LNCaP clone FGC (cell line): ENCODE data around the gene ME1.
"Not testable (repeated sequence)": the region's sequence is repeated elsewhere in the genome, so short reads cannot be mapped to it uniquely, and the experiment has no call there.

ENCODE experiments used
- DNase-seq: peaks from one replicate; pipeline ENCODE4 v3.0.0-alpha.2; 2011; ENCODE audit warnings: low read depth
- H3K4me3 ChIP-seq: 2 replicates; pipeline ENCODE4 v1.5.1; 2011; ENCODE audit warnings: mild to moderate bottlenecking, low read depth, low read length, control low read depth
- CTCF ChIP-seq: IDR thresholded peaks from 2 replicates; pipeline ENCODE4 v1.5.1; 2012; ENCODE audit warnings: mild to moderate bottlenecking; ENCODE audit not compliant: control insufficient read depth, insufficient read depth; ENCODE audit errors: extremely low read depth

Gene ME1

DNA sequence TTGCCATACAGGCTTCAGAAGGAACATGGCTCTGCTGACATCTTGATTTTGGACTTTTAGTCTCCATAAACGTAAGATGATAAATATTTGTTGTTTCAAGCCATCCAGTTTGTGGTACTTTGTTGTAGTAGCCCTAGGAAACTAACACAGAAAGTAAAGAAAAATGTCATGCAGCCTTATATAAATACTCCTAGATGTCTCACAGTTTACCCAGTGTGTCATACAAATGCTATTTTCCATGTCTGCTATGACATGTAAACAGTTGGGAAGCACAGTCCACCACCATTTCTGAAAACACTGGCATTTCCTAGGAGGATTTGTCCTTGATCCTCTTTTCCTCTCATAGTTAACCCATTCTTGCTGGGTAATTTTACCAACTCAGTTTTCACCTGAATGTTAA lies 30.6 kb upstream of the ME1 start:
- no peak overlapping the region for H3K4me3 ChIP-seq
- no peak for DNase-seq
- no peak for TF ChIP-seq CTCF

- no peak for TF ChIP-seq CTCF
- no peak for DNase-seq
- no peak overlapping the region for H3K4me3 ChIP-seq
Measured at GRCh38 chr6:83459663-83460062, 28.8 kb upstream of the ME1 start.

DNA sequence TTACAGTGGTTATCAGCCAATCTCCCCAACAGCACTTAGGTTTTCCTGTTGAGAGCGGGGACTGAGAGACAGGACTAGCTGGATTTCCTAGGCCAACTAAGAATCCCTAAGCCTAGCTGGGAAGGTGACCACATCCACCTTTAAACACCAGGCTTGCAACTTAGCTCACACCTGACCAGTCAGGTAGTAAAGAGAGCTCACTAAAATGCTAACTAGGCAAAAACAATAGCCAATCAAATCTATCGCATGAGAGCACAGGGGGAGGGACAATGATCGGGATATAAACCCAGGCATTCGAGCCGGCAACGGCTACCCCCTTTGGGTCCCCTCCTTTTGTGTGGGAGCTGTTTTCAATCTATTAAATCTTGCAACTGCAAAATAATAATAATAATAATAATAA lies 19.2 kb upstream of the ME1 start:
- not testable (repeated sequence) for H3K4me3 ChIP-seq, DNase-seq

- not testable (repeated sequence) for H3K4me3 ChIP-seq, DNase-seq
Measured at GRCh38 chr6:83444086-83444699, 13.3 kb upstream of the ME1 start.

DNA sequence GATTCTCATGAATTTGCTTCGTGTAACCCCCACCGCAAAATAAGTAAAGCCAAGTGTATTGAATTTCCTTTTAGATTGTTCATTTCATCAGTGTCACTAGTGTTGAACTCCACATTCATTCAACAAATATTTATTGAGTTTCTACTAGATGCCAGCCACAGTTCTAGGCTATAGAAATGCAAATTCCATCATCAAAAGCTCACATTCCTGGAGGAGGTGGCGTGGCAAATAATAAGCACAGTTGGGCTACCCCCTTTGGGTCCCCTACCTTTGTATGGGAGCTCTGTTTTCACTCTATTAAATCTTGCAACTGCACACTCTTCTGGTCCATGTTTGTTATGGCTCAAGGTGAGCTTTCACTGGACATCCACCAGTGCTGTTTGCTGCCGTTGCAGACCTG lies 12.7 kb upstream of the ME1 start:
- no peak for TF ChIP-seq CTCF
- DNase-seq, result no peak
- H3K4me3 ChIP-seq, result no peak overlapping the region

- H3K4me3 ChIP-seq, result no peak overlapping the region
- no peak for TF ChIP-seq CTCF
- no peak for DNase-seq
Measured at GRCh38 chr6:83442752-83443151, 11.9 kb upstream of the ME1 start.

DNA sequence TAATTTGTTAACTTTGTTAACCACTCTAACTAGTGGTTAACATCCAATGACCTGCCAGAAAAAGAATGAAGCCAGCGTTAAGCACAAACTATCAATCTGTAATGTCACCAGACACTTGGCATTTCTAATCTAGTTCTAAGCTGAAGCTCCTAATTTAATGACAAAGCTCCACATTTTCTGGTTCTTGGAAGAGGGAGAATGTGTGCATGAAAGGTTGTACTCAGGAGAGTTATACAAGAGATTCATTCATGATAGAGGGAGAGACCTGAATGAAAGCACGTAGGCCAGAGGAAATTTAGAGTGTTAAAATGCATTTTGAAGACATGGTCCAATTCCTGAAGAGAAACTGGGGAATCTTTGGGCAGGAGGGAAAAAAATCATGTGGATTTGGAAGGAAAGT lies 8.3 kb upstream of the ME1 start:
- no peak for TF ChIP-seq CTCF
- DNase-seq, result no peak
- H3K4me3 ChIP-seq, result no peak overlapping the region

DNA sequence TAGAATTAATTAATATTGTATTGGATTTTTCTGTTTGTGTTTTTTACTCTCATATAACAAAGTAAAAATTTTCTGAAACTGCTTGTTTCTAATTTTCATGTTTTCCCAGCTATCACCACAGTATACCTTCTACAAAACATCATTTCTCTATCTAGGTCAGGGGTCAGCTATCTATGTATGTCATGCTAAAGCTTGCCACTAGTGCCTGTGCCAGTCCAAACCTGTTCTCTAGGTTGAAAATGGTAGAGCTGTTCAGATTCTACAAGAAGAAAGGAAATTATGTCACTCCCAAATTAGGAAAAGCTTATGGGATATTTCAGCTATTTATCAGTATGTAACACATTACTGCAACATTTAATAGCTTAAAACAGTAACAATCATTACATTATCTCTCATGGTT lies 5.8 kb upstream of the ME1 start:
- TF ChIP-seq CTCF, result no peak
- no peak for DNase-seq
- no peak overlapping the region for H3K4me3 ChIP-seq
